ENCODE results near the gene PTPRD.

The PTPRD gene

GRCh38 chr9:10268531-10269485, 344.0 kb downstream of the PTPRD start:
- peak in 25 of 58 donors; percentile 0 to 37 (median 8) for DNase-seq

GRCh38 chr9:10265153-10265631, 347.6 kb downstream of the PTPRD start:
- no peak for DNase-seq

GRCh38 chr9:10260501-10260900, 352.3 kb downstream of the PTPRD start:
- no peak for DNase-seq

- no peak for DNase-seq
Observed at GRCh38 chr9:10259668-10260067, 353.1 kb downstream of the PTPRD start.

GRCh38 chr9:10255758-10256157, 357.0 kb downstream of the PTPRD start:
- no peak for DNase-seq

DNA sequence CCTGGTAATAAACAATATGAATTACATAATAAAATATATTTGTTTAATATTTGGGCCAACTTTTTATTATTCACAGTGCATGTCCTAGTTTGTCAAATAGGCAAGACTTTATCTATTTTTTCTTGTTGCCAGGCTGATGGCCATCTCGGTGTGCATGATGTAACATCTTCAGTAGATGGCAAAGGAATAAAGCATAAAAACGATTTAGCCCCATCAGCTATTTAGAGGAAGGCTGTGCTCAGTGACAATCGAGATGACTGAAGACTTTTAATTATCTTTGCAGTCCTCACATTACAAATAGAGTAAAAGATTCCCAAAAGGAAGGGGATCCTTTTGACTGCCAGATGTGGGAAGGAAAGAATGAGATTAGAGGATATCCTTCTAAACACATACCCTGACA, 358.5 kb downstream of the PTPRD start:
- no peak for DNase-seq

DNA sequence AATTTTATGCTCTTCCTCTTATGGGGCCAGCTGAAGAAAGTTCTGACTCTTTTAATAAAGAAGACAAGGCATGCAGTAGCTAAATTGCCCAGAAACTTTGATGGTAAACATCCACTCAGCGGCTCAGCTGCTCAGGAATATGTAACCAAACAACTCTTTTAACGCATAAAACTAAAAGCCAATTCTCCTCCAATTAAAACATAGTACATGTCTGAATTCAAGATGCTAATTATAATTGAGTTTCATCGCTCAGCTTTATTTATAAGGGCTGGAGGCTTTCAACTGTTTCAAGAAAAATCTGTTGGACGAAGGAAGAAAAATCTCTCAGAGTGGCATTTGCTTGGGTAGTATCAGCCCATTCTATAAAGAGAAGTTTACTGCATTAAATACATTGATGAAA, 359.5 kb downstream of the PTPRD start:
- DNase-seq: no peak

- DNase-seq: peak in 1 of 58 donors; percentile 2
Observed at GRCh38 chr9:10252174-10252573, 360.6 kb downstream of the PTPRD start.

DNA sequence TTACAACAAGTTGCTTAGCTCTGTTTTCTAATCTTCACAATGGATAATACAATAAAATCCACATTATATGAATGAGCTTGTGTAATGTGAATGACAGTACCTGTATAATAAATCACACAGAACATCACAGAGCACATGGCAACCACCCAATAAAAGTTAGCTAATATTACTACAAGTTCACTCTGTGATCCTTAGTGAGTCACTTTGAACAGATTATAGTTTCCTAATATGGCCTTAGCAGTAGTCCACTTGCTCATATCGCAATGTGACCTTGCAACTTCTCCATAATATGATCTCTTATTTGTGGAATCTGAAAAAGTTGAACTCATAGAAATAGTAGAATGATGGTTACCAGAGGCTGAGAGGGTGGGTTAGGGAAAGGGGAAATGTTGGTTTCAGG, 361.3 kb downstream of the PTPRD start:
- no peak for DNase-seq

- DNase-seq: no peak
Observed at GRCh38 chr9:10250219-10250618, 362.6 kb downstream of the PTPRD start.

DNA sequence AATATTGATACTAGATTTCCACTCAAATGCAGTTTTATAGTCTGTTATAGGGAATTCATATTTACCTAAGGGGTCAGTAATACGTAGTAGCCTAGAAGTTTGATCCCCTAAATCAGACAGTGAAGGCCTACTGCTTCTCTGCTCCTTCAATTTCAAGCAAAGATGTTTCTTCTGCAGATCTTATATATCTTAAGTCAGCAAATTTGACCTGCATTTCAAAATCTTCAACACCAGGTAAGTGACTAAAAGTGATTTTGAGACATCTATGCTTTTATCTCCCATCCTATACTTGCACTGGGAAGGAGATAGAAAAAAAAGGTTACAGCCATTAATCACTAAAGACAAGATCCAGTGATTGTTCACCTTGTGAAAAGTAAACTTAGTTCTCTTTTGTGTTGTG, 363.9 kb downstream of the PTPRD start:
- DNase-seq: no peak

- no peak for DNase-seq
Observed at GRCh38 chr9:10242255-10242654, 370.5 kb downstream of the PTPRD start.

- no peak for DNase-seq
Observed at GRCh38 chr9:10238087-10238486, 374.7 kb downstream of the PTPRD start.

DNA sequence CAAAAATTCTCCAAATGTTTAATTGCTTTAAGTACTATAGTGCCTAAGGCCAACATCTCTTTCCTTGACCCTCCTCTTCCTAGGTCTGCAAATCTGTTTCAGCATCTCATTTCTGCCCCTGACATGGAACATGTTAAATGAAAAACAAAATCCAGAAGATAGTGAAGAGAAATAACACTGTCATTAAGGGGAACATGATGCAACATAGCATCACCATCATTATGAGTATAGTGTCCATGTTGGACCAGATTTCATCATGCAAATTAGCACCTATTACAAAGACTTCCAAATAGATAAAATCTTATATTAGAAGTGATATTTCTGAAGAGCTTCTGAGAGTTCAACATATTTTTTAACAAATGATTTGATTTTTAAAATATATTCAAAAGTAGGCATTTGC, 375.2 kb downstream of the PTPRD start:
- no peak for DNase-seq

DNA sequence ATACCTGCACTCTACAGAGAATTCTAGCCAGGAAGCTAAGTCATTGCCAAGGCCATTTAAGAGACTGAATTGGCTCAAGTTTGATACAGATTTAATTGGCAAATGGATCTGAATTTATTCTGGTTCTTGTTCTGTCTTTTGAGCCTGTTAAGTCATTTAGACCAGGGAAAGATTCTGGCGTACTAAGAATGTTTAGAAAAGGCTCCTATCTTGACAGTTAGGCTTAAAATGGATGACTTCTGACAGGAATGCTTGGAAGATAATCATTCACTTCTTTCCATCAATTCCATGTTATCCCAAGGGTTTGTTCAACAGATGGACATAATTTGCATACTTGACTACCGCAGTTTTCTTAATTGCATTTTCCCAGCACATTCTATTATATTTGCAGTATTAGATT, 376.6 kb downstream of the PTPRD start:
- DNase-seq: no peak

DNA sequence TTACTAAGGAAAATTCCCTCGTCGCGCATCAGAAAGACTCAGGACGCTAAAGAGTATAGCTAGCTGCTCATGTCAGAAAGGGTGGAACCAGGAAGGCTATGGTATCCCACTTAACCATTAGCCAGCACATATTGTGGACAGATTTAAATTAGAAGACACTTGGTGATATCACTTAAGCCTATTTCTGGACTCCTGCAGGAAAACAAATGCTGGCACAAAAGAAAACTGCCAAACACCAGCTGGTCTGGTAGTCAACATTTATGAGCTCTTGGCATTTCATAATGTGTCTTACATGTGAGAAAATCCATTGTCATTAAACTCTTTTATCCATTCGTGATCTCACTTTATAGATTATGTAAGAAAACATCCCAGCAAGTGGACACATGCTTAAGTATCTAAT, 377.4 kb downstream of the PTPRD start:
- DNase-seq: peak in 2 of 58 donors; percentile 24 to 42

DNA sequence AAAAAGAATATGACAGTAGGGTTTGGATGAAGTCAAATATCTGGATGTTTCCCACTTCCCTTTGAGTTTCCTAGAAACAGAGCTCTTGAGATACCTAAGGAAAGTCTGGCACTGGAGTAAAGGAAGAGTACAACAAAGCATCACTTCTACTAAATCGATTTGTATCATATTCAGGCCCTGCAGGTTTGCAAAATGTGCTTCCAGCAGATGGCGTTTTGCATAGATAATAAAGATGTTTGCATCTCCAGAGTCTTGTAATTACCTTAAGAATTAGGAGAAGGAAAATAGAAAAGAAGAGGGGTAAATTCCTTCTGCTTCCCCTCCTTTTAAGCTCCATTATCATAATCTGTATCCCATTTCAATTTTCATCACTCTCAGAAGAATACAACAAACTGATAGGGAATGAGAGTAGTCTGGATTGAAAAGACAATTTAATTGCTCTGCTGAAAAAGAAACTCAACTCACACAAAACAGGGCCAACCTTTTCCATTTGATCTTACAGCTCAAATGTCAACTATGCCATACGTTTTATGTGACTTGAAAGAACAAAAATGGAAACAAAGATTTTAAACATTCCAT, 380.4 kb downstream of the PTPRD start:
- peak in 9 of 58 donors; percentile 0 to 20 (median 4) for DNase-seq

GRCh38 chr9:10230512-10230911, 382.3 kb downstream of the PTPRD start:
- DNase-seq: no peak

GRCh38 chr9:10228082-10228481, 384.7 kb downstream of the PTPRD start:
- no peak for DNase-seq

GRCh38 chr9:10226996-10227395, 385.8 kb downstream of the PTPRD start:
- no peak for DNase-seq

DNA sequence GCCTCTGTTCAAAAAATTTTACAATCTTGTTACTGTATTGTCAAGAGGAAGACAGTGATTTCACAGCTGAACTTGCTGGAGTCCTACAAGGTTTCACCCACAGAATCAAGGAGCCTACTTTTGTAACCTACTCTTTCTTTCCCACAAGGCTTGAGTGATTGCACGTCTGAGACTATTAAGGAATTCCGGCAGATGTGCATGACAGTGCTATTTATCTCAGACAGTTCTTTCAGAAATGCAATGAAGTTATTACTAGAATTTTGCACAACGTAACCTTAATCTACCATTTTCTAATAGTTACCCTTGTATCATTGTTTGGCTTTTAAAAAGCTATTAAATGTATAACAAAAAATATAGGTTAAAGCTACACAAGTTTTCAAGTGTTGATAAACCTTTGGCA, 400.1 kb downstream of the PTPRD start:
- no peak for DNase-seq

GRCh38 chr9:10208691-10209069, 404.1 kb downstream of the PTPRD start:
- no peak for DNase-seq

DNA sequence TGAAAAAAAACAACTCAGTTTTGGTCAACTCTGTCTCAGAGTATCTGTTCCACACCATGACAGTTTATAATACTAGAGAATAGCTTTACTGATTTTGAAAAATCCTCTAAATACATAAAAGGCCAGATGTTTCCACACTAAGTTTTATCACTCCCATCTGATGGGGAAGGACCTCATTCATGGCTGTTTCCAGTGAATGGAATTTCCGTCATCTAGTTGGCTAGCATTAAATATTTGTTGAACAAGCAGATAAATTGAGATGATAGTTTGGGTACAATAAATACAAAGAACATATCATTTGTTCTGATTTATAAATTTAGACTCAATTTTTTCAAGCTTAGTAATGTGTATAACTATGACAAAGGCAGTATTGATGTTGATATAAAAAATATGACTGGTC, 408.5 kb downstream of the PTPRD start:
- no peak for DNase-seq

Measured in anterior cingulate cortex (tissue), 58 donors.